Adrenal gland (tissue), 5 donors: ENCODE measurements around the gene MIA2.

Experiments
- POLR2A ChIP-seq, 2 donors: fragments of 450-650 bp; IDR thresholded peaks; one replicate each; pipeline ENCODE4 v1.6.1; 2017; ENCODE audit warnings: antibody characterized with exemption in 2 of 2, mild to moderate bottlenecking in 2 of 2, moderate library complexity in 1 of 2
- TF ChIP-seq, protein P1 (sequence below), 6 experiments: fragments of 450-650 bp in 4 of 6; fragments of 200-600 bp in 2 of 6; sonication (generic) in 1 of 6; IDR thresholded peaks; 1 replicate in 5 of 6; 2 replicates in 1 of 6; pipeline versions ENCODE4 v1.5.1 to v1.8.0; 2016 to 2021; ENCODE audit warnings: antibody characterized with exemption in 6 of 6, mild to moderate bottlenecking in 2 of 6, moderate library complexity in 1 of 6
- donor health status: DM: no; HTN: no; CAD: no.

DNA sequence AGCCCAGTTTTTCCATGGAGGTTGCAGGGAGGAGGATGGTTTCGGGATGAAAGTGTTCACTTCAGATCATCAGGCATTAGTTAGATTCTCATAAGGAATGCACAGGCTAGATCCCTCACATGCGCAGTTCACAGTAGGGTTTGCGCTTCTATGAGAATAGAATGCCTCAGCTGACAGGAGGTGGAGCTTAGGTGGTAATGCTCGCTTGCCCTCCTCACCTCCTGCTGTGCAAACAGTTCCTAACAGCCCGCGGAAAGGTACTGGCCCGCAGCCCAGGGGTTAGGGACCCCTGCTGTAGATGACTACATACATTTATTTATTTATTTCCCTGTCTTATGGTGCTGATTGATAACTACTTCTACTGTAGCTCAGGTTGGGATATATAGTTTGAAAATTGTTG, 105.3 kb downstream of the MIA2 start:
- TF ChIP-seq, protein P1, sequence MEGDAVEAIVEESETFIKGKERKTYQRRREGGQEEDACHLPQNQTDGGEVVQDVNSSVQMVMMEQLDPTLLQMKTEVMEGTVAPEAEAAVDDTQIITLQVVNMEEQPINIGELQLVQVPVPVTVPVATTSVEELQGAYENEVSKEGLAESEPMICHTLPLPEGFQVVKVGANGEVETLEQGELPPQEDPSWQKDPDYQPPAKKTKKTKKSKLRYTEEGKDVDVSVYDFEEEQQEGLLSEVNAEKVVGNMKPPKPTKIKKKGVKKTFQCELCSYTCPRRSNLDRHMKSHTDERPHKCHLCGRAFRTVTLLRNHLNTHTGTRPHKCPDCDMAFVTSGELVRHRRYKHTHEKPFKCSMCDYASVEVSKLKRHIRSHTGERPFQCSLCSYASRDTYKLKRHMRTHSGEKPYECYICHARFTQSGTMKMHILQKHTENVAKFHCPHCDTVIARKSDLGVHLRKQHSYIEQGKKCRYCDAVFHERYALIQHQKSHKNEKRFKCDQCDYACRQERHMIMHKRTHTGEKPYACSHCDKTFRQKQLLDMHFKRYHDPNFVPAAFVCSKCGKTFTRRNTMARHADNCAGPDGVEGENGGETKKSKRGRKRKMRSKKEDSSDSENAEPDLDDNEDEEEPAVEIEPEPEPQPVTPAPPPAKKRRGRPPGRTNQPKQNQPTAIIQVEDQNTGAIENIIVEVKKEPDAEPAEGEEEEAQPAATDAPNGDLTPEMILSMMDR (IDR thresholded peaks at IDR 0.05) = no peak
- no peak for TF ChIP-seq POLR2A (IDR thresholded peaks at IDR 0.05)
